K562 (cell line): ENCODE results near the gene RGS12. TPM values are rescaled to one million over a fixed set of nuclear protein-coding genes. Genes with fewer than 3 reads are reported as not detected.

Experiments
- ATAC-seq: fragments of 200-7000 bp; cut with Tn5 transposase; 3 replicates; pipeline ENCODE4 v1.9.1; 2020; ENCODE audit warnings: moderate library complexity
- BruUV-seq: library from RNA; stranded (reverse); fragments of 400-500 nt; replicated peaks from 2 replicates; lab custom pipeline; 2021; lab: Mats Ljungman, UMichigan
- CTCF ChIA-PET: fragments of 300-600 bp; formaldehyde crosslinking; extraction: SDS; loops from one replicate; lab custom pipeline; 2021; ENCODE audit warnings: low intra/inter-chr PET ratio; lab: Yijun Ruan, JAX
- POLR2A ChIA-PET: fragments of 300-600, 350-650 bp; sonication (Branson Sonifier 250); formaldehyde crosslinking; extraction: SDS; loops from one replicate; lab custom pipeline; 2021; ENCODE audit warnings: antibody characterized with exemption, inconsistent platforms; lab: Yijun Ruan, JAX
- DNase-seq, 4 experiments: peaks; one replicate each; pipeline versions ENCODE4 v3.0.0 to v3.0.0-alpha.2; 2011 to 2018; ENCODE audit warnings: low spot score in 3 of 4, mixed read lengths in 3 of 4; ENCODE audit errors: extremely low read depth in 1 of 4
- FAIRE-seq: peaks from 2 replicates; lab custom pipeline; 2011; peaks lifted over from hg19 to GRCh38; lab: Jason Lieb, UNC
- H2AFZ ChIP-seq: 2 replicates; pipeline ENCODE4 v1.6.0; 2011; ENCODE audit warnings: low read depth, low read length, control low read depth, inconsistent platforms
- H3K27ac ChIP-seq: fragments of 200-600 bp; 3 replicates; pipeline ENCODE4 v1.8.0; 2011; ENCODE audit warnings: low read depth, mild to moderate bottlenecking, control low read depth, inconsistent platforms, low read length, moderate library complexity, mixed read lengths; ENCODE audit errors: extremely low read depth
- H3K27me3 ChIP-seq, 2 experiments: fragments of 300-600 bp in 1 of 2; 2 replicates in 1 of 2; 3 replicates in 1 of 2; pipeline versions ENCODE4 v1.6.0 to v1.8.0; 2011; ENCODE audit warnings: inconsistent platforms in 2 of 2, low read length in 2 of 2, mild to moderate bottlenecking in 1 of 2, mixed read lengths in 1 of 2, moderate library complexity in 1 of 2; ENCODE audit not compliant: control insufficient read depth in 2 of 2, insufficient read depth in 2 of 2
- H3K36me3 ChIP-seq: fragments of 300-600 bp; 3 replicates; pipeline ENCODE4 v1.8.0; 2011; ENCODE audit warnings: mild to moderate bottlenecking, low read length, inconsistent platforms; ENCODE audit not compliant: control insufficient read depth, insufficient read depth
- H3K4me1 ChIP-seq, 2 experiments: fragments of 200-600 bp in 1 of 2; replicated peaks in 1 of 2; 2 replicates in 1 of 2; 3 replicates in 1 of 2; pipeline versions ENCODE4 v1.5.1 to v1.8.0; 2011; ENCODE audit warnings: inconsistent platforms in 2 of 2, low read length in 2 of 2, mild to moderate bottlenecking in 1 of 2, mixed read lengths in 1 of 2, moderate library complexity in 1 of 2; ENCODE audit not compliant: control insufficient read depth in 2 of 2, insufficient read depth in 2 of 2
- H3K4me2 ChIP-seq: 2 replicates; pipeline ENCODE4 v1.6.1; 2011; ENCODE audit warnings: low read length, control low read depth, inconsistent platforms, mixed read lengths; ENCODE audit not compliant: insufficient read depth
- H3K4me3 ChIP-seq: fragments of 200-600 bp; sonication (generic), shearing (Covaris generic); 2 replicates; pipeline ENCODE4 v1.5.1; 2016; ENCODE audit warnings: control low read depth, inconsistent platforms
- H3K79me2 ChIP-seq: fragments of 200-600 bp; 3 replicates; pipeline ENCODE4 v1.8.0; 2011; ENCODE audit warnings: low read length, inconsistent platforms; ENCODE audit not compliant: control insufficient read depth, insufficient read depth
- H3K9ac ChIP-seq, 2 experiments: 2 replicates each; pipeline versions ENCODE4 v1.6.0 to v1.6.1; 2011; ENCODE audit warnings: low read depth in 2 of 2, low read length in 2 of 2, control low read depth in 1 of 2, inconsistent platforms in 1 of 2, mild to moderate bottlenecking in 1 of 2, mixed read lengths in 1 of 2; ENCODE audit not compliant: insufficient read depth in 1 of 2
- H3K9me1 ChIP-seq: one replicate; pipeline ENCODE4 v1.6.0; 2011; ENCODE audit warnings: inconsistent platforms, mild to moderate bottlenecking, low read length, moderate library complexity; ENCODE audit not compliant: control insufficient read depth, insufficient read depth
- H3K9me3 ChIP-seq: replicated peaks from 2 replicates; pipeline ENCODE4 v1.5.1; 2011; ENCODE audit warnings: low read depth, low read length, inconsistent platforms; ENCODE audit not compliant: control insufficient read depth, insufficient read depth
- H4K20me1 ChIP-seq: replicated peaks from 2 replicates; pipeline ENCODE4 v1.6.1; 2011; ENCODE audit warnings: low read length, inconsistent platforms, mixed read lengths; ENCODE audit not compliant: control insufficient read depth, insufficient read depth
- BRCA1 ChIP-seq, 2 experiments: fragments of 450-650 bp in 1 of 2; sonication (generic) in 1 of 2; formaldehyde crosslinking in 1 of 2; IDR thresholded peaks; 2 replicates each; pipeline versions ENCODE4 v1.5.0 to v1.6.1; 2017 to 2020; ENCODE audit warnings: mild to moderate bottlenecking in 1 of 2, missing genetic modification reagents in 1 of 2
- BRD9 ChIP-seq: fragments of 450-650 bp; IDR thresholded peaks from 2 replicates; pipeline ENCODE4 v1.6.1; 2018; ENCODE audit warnings: low read depth; ENCODE audit not compliant: partially characterized antibody
- KLF1 ChIP-seq: fragments of 450-650 bp; IDR thresholded peaks from 2 replicates; pipeline ENCODE4 v1.6.1; 2016; ENCODE audit warnings: missing genetic modification characterization, missing compliant biosample characterization
- MCM5 ChIP-seq: fragments of 450-650 bp; IDR thresholded peaks from 2 replicates; pipeline ENCODE4 v1.6.1; 2016; ENCODE audit warnings: low read depth
- NFE2L1 ChIP-seq: fragments of 450-650 bp; IDR thresholded peaks from 2 replicates; pipeline ENCODE4 v1.6.1; 2016; ENCODE audit warnings: missing genetic modification characterization, low read depth, mild to moderate bottlenecking, missing compliant biosample characterization, moderate library complexity, borderline replicate concordance
- NFXL1 ChIP-seq: fragments of 450-650 bp; formaldehyde crosslinking; IDR thresholded peaks from 2 replicates; pipeline ENCODE4 v1.4.0; 2021; ENCODE audit warnings: mild to moderate bottlenecking
- PCBP1 ChIP-seq: fragments of 200-400 bp; formaldehyde crosslinking; IDR thresholded peaks from 2 replicates; pipeline ENCODE4 v1.6.1; 2018; ENCODE audit warnings: mild to moderate bottlenecking, low read depth, low read length; ENCODE audit not compliant: poor library complexity, severe bottlenecking
- RBBP5 ChIP-seq: fragments of 200-600 bp; sonication (generic); IDR thresholded peaks from 2 replicates; pipeline ENCODE4 v1.6.1; 2012; ENCODE audit warnings: borderline replicate concordance, mild to moderate bottlenecking, low read length, control low read depth, inconsistent platforms; ENCODE audit not compliant: insufficient read depth, poor library complexity, severe bottlenecking
- RFX1 ChIP-seq: fragments of 450-650 bp; IDR thresholded peaks from 2 replicates; pipeline ENCODE4 v1.6.1; 2016; ENCODE audit warnings: mild to moderate bottlenecking, moderate library complexity
- SMARCE1 ChIP-seq: fragments of 450-650 bp; IDR thresholded peaks from 2 replicates; pipeline ENCODE4 v1.7.1; 2016; ENCODE audit warnings: mild to moderate bottlenecking
- TAF15 ChIP-seq: fragments of 200-400 bp; formaldehyde crosslinking; IDR thresholded peaks from 2 replicates; pipeline ENCODE4 v1.6.1; 2017; ENCODE audit warnings: mild to moderate bottlenecking, low read depth, low read length, moderate library complexity
- ZBTB11 ChIP-seq, 3 experiments: fragments of 200-800 bp in 1 of 3; fragments of 250-450 bp in 1 of 3; fragments of 450-650 bp in 1 of 3; sonication (Bioruptor Pico) in 1 of 3; sonication (Bioruptor generic) in 1 of 3; formaldehyde crosslinking in 1 of 3; IDR thresholded peaks; 2 replicates each; pipeline versions ENCODE4 v1.6.1 to v1.8.0; 2016 to 2022; ENCODE audit warnings: mild to moderate bottlenecking in 2 of 3, missing genetic modification characterization in 2 of 3, missing compliant biosample characterization in 1 of 3, moderate library complexity in 1 of 3
- ZBTB49 ChIP-seq: sonication (generic); formaldehyde crosslinking; IDR thresholded peaks from 2 replicates; pipeline ENCODE4 v1.8.0; 2022; ENCODE audit warnings: missing genetic modification reagents, mild to moderate bottlenecking, borderline replicate concordance
- ZNF639 ChIP-seq, 2 experiments: fragments of 200-800 bp in 1 of 2; sonication (Bioruptor generic) in 1 of 2; sonication (generic) in 1 of 2; formaldehyde crosslinking in 1 of 2; IDR thresholded peaks in 1 of 2; conservative IDR thresholded peaks in 1 of 2; 2 replicates each; pipeline versions ENCODE4 v1.5.0 to v1.6.1; 2016 to 2020; ENCODE audit warnings: missing compliant biosample characterization in 1 of 2, missing genetic modification characterization in 1 of 2, missing genetic modification reagents in 1 of 2
- WGBS: fragments of 100-300 bp; shearing (Covaris generic); methylation state at CpG from one replicate; pipeline ENCODE4 v1.1.6; 2016; ENCODE audit warnings: low coverage, mixed read lengths; ENCODE audit not compliant: insufficient coverage; ENCODE audit errors: missing lambda C conversion rate; 5-methylcytosine and 5-hydroxymethylcytosine counted together
- in situ Hi-C: fragments of 300-500 bp; cut with MboI; formaldehyde crosslinking; loops from 4 replicates; pipeline ENCODE4 v1.15.0; 2018; ENCODE audit warnings: inconsistent platforms, mixed read lengths
- intact Hi-C: fragments of 100-400 bp; cut with micrococcal nuclease; formaldehyde crosslinking; loops from 2 replicates; pipeline ENCODE4 v1.14.2; 2022
- polyA plus RNA-seq, 8 experiments: library from polyadenylated mRNA; depleted of rRNA in 4 of 8; stranded (reverse) in 5 of 8; unstranded in 3 of 8; fragments of >200 nt; fragmentation: Nextera tagmentation in 2 of 8; fragmentation: Illumina TruSeq in 1 of 8; extraction: Ambion mirVana in 2 of 8; extraction: Trizol in 1 of 8; gene quantifications; 2 replicates each; pipeline versions ENCODE4 v1.2.1 to v1.2.3, GENCODE V29; 2011 to 2014; ENCODE audit warnings: inconsistent platforms in 1 of 8, missing spikeins in 1 of 8
- total RNA-seq, 7 experiments: library from RNA; depleted of rRNA in 6 of 7; stranded (reverse); fragments of >200 nt in 6 of 7; fragmentation: Illumina TruSeq in 2 of 7; extraction: Trizol in 2 of 7; gene quantifications; 2 replicates each; pipeline versions ENCODE4 v1.2.1 to v1.2.3, GENCODE V29; 2011 to 2021; ENCODE audit warnings: low replicate concordance in 1 of 7

RGS12 gene
- total and polyA plus RNA-seq, 9 of the 15 experiments (the other 6 are each of a cell fraction or from before 2014, with no cell fraction given): 0.30 to 8.8 (median 5.5) TPM

- in situ Hi-C loops: no loop called here
- H3K27ac ChIP-seq: no peak overlapping the region
- peaks cover 6 to 38% of the 10 kb centered on the region in 2 experiments; a peak in 4 of 5 replicates for H3K4me1 ChIP-seq
- H4K20me1 ChIP-seq: peaks cover 18% of the 10 kb centered on the region
- no peak overlapping the region for H2AFZ ChIP-seq
- 58% methylated on average over 8 of the region's 8 CpGs for WGBS
- H3K79me2 ChIP-seq: peaks cover 3% of the 10 kb centered on the region; the same call in 1 of the 3 replicates
- no peak overlapping the region for H3K4me3 ChIP-seq
- ATAC-seq: no peak
- H3K9me3 ChIP-seq: peaks cover 3% of the 10 kb centered on the region; the same call in 1 of the 2 replicates
- H3K27me3 ChIP-seq: peaks cover 11 to 39% of the 10 kb centered on the region in 2 experiments; a peak in 3 of 5 replicates
- no peaks in the 10 kb centered on the region for H3K36me3 ChIP-seq
- ChIA-PET POLR2A (no interaction called here), CTCF (no interaction called here)
- intact Hi-C loops: no loop called here
- no peak for DNase-seq
- FAIRE-seq: no peak
- no peaks in the 10 kb centered on the region for H3K9me1 ChIP-seq
- no peak overlapping the region for H3K9ac ChIP-seq
- no TSS peak for BruUV-seq
- no peak overlapping the region for H3K4me2 ChIP-seq
- TF ChIP-seq BRD9: no peak
- no peak for TF ChIP-seq SMARCE1
- TF ChIP-seq MCM5: no peak
- TF ChIP-seq ZBTB49 (CRISPR knock-in tag): no peak
- TF ChIP-seq ZNF639 (CRISPR knock-in tag; conservative IDR thresholded peaks at IDR 0.05 in 1 of 2, IDR thresholded peaks at IDR 0.05 in 1 of 2): no peak
- no peak for TF ChIP-seq TAF15
- no peak for TF ChIP-seq RFX1
- TF ChIP-seq ZBTB11 (CRISPR knock-in tag; IDR thresholded peaks at IDR 0.05): no peak
- no peak for TF ChIP-seq RBBP5
- TF ChIP-seq PCBP1: no peak
- TF ChIP-seq BRCA1 (IDR thresholded peaks at IDR 0.05): no peak
- no peak for TF ChIP-seq BRCA1 (CRISPR knock-in tag; IDR thresholded peaks at IDR 0.05)
- no peak for TF ChIP-seq NFE2L1 (tag)
- TF ChIP-seq KLF1 (tag): no peak
- no peak for TF ChIP-seq NFXL1
These were observed 3.8 kb downstream of the RGS12 start for GRCh38 chr4:3296651-3297050.
